M059J (cell line): ENCODE measurements around the gene IPCEF1. TPM values are rescaled to one million over a fixed set of nuclear protein-coding genes. Genes with fewer than 3 reads are reported as not detected.

ENCODE experiments used
- DNase-seq: peaks from one replicate; pipeline ENCODE4 v3.0.0-alpha.2; 2012; ENCODE audit warnings: low read depth
- total RNA-seq: library from RNA; depleted of rRNA; stranded (reverse); fragments of >200 nt; shearing (Covaris generic); gene quantifications from 2 replicates; pipeline ENCODE4 v1.2.3, GENCODE V29; 2014

Gene IPCEF1
- total RNA-seq, 1 experiment from 2014 or later: 1.6 TPM

GRCh38 chr6:154371281-154371680 is 14.7 kb upstream of the IPCEF1 start:
- no peak for DNase-seq

DNA sequence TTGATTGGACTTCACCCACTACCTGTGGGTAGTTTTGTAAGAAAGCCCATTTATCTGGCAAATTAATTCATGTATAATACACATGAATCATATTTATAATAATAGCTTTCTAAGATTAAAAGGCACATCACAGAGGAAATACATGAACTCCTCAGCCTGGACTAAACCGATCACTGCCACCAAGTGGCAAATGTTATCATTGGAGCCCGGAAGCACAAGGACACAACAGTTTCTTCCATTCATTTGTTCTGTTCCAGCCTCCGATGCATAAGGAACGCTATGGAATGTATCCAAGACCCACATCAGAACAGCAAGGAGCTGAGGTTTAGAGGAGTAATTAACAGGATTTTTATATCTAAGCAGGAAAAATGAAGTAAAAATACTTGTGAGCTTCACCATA is 13.9 kb upstream of the IPCEF1 start:
- DNase-seq: peak; percentile 67

GRCh38 chr6:154367839-154368695 is 11.5 kb upstream of the IPCEF1 start:
- DNase-seq: peak; percentile 27

GRCh38 chr6:154367336-154367735 is 10.7 kb upstream of the IPCEF1 start:
- DNase-seq: no peak

- no peak for DNase-seq
These were observed 7.2 kb upstream of the IPCEF1 start for GRCh38 chr6:154363821-154364220.

DNA sequence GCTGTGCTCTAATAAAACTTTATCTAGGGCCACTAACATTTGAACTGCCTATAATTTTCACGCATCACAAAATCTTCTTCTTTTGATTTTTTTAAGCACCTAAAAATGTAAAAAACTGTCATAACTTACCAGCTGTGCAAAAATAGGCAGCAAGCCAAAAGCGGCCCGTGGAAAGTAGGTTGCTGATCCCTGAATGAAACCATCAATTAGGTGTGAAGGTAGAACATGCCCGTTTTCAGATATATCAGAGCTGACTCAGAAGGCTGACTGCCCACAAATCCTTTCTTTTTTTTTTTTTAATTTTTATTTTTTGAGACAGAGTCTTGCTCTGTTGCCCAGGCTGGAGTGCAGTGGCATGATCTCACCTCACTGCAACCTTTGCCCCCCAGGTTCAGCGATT is 4.9 kb upstream of the IPCEF1 start:
- DNase-seq: no peak

- no peak for DNase-seq
These were observed 3.9 kb upstream of the IPCEF1 start for GRCh38 chr6:154360476-154360875.

- no peak for DNase-seq
These were observed 3.1 kb upstream of the IPCEF1 start for GRCh38 chr6:154359679-154360078.

DNA sequence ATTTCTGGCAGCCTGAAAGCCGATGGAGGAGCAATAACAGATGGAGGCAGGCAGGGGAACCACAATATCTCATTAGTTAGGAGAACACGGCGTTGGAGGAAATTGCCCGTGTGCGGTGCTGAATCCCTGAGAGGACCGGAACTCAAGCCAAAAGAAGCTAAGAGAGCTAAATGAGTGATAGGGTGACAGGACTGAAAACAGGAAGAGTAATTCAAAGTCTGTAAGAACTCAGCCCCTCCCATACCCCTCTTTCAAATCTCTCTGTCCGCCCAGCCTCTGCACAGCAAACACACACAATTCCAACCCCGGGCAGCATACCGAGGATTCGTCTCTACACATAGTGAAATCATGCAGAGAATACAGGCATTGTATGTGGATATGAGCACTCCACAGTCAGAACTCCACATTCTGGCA is 2.6 kb upstream of the IPCEF1 start:
- DNase-seq: no peak

- DNase-seq: peak; percentile 18
These were observed 1.5 kb upstream of the IPCEF1 start for GRCh38 chr6:154358019-154358545.

- DNase-seq: no peak
These were observed 490 bp downstream of the IPCEF1 start for GRCh38 chr6:154356113-154356512.

DNA sequence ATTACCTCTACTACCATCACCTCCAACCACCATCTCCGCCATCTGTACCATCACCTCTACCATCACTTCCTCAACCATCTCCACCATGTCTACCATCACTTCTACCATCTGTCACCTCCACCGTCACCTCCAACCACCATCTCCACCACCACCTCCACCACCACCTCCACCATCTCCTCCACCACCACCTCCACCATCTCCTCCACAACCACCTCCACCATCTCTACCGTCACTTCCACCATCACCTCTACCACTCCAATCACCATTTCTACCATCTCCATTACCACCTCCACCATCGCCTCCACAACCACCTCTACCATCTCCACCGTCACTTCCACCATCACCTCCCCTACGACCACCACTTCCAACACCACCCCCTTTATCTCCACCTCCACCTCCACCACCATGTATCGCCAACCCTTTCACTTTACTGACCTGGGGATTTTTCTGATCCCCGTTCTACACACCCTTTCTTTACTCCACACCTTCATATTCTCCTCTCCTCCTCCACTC is 2.3 kb downstream of the IPCEF1 start:
- no peak for DNase-seq

DNA sequence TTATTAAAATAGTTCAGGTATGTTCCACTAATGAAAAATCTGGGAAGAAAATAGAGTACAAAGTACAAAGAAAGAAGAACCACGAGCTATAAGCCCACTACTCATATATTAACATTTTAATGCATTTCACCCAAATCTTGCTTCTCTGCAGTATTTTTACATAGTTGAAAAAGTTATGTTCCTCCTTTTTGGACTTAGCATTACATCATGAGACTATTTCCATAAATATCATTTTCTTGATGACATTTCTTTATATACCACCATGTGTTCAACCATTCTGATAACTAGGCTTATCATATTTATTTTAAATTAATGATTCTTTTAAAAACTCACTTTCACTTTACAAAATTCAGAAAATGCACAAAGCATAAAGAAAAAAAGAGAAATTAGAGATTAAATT is 3.0 kb downstream of the IPCEF1 start:
- DNase-seq: no peak

- DNase-seq: no peak
These were observed 3.6 kb downstream of the IPCEF1 start for GRCh38 chr6:154352898-154353585.

DNA sequence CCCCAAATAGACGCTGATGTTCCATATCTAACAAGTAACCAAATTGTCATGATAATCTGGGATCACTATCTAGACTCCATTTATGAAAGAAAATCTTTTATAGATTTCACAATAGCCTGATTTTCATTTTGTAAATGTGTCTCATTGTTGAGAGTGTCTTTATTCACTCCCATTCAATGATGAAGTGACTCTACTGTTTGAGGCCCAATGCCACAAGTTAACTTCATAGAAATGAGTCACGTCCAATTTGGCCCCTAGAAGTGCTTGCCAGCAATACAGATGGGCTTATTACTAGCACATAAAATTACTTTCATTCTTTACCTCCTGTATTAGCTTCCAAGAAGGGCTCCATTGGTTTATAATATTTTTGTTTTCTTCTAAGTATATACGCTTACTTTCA is 6.3 kb downstream of the IPCEF1 start:
- peak; percentile 67 for DNase-seq

DNA sequence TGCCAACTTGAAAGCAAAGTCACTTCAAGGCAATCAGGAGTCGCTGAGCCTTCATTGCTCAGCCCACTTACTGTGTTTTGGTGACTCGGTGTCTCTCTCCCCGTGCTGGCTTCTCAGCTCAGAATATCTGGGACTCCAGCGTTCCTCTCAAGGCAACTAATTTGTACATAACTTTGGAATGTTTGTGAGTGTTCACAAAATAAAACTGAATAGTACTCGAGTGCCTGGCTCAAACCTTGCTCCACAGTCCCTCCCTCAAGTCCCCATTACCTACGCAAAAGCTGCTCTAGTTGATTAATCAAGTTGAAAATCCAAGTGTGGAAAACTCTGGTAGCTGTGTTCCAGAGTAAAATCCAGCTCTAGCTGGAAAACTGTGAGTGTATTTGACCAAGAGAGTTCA is 8.6 kb downstream of the IPCEF1 start:
- DNase-seq: no peak

- peak; percentile 51 for DNase-seq
These were observed 10.8 kb downstream of the IPCEF1 start for GRCh38 chr6:154345811-154346210.

GRCh38 chr6:154343473-154344308 is 12.9 kb downstream of the IPCEF1 start:
- peak; percentile 97 for DNase-seq

- DNase-seq: peak; percentile 97
These were observed 14.7 kb downstream of the IPCEF1 start for GRCh38 chr6:154341871-154342270.

- peak; percentile 74 for DNase-seq
These were observed 15.3 kb downstream of the IPCEF1 start for GRCh38 chr6:154341336-154341735.

GRCh38 chr6:154337406-154338005 is 19.1 kb downstream of the IPCEF1 start:
- DNase-seq: no peak
